SU-DHL-6 (cell line): ENCODE data around the gene PPARG.

ENCODE experiments used
- EZH2phosphoT487 ChIP-seq: fragments of 200-600 bp; sonication (generic), shearing (Covaris generic); conservative IDR thresholded peaks from 2 replicates; pipeline ENCODE4 v1.6.1; 2018; ENCODE audit warnings: mild to moderate bottlenecking, antibody characterized with exemption, low read length, moderate library complexity, mixed read lengths
- TF ChIP-seq, protein P1 (sequence below): fragments of 200-600 bp; sonication (generic); IDR thresholded peaks from one replicate; pipeline ENCODE4 v1.5.1; 2017; ENCODE audit warnings: antibody characterized with exemption, mild to moderate bottlenecking, low read length, moderate library complexity; ENCODE audit not compliant: insufficient read depth, poor library complexity, severe bottlenecking

GRCh38 chr3:12308517-12308916 is 19.6 kb downstream of the PPARG start:
- TF ChIP-seq, protein P1, sequence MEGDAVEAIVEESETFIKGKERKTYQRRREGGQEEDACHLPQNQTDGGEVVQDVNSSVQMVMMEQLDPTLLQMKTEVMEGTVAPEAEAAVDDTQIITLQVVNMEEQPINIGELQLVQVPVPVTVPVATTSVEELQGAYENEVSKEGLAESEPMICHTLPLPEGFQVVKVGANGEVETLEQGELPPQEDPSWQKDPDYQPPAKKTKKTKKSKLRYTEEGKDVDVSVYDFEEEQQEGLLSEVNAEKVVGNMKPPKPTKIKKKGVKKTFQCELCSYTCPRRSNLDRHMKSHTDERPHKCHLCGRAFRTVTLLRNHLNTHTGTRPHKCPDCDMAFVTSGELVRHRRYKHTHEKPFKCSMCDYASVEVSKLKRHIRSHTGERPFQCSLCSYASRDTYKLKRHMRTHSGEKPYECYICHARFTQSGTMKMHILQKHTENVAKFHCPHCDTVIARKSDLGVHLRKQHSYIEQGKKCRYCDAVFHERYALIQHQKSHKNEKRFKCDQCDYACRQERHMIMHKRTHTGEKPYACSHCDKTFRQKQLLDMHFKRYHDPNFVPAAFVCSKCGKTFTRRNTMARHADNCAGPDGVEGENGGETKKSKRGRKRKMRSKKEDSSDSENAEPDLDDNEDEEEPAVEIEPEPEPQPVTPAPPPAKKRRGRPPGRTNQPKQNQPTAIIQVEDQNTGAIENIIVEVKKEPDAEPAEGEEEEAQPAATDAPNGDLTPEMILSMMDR, result no peak
- TF ChIP-seq EZH2phosphoT487, result no peak
